H7 (cell line): ENCODE measurements around the gene TMEM88. TPM values are rescaled to one million over a fixed set of nuclear protein-coding genes. Genes with fewer than 3 reads are reported as not detected.
"Not testable (repeated sequence)": the region's sequence is repeated elsewhere in the genome, so short reads cannot be mapped to it uniquely, and the experiment has no call there.

Experiments used
- DNase-seq: peaks from one replicate; pipeline ENCODE4 v3.0.0; 2012
- H3K27me3 ChIP-seq: 2 replicates; pipeline ENCODE4 v1.6.0; 2011; ENCODE audit warnings: mild to moderate bottlenecking, low read length; ENCODE audit not compliant: control insufficient read depth, insufficient read depth
- H3K36me3 ChIP-seq: replicated peaks from 2 replicates; pipeline ENCODE4 v1.5.1; 2011; ENCODE audit warnings: low read length; ENCODE audit not compliant: control insufficient read depth, insufficient read depth
- H3K4me3 ChIP-seq: 2 replicates; pipeline ENCODE4 v1.5.1; 2011; ENCODE audit warnings: low read depth, mild to moderate bottlenecking, control low read depth, low read length, moderate library complexity; ENCODE audit not compliant: insufficient read depth
- total RNA-seq: library from RNA; depleted of rRNA; stranded (reverse); fragments of >200 nt; shearing (Covaris generic); gene quantifications from 2 replicates; pipeline ENCODE4 v1.2.3, GENCODE V29; 2014; rRNA removed

TMEM88 gene, protein sequence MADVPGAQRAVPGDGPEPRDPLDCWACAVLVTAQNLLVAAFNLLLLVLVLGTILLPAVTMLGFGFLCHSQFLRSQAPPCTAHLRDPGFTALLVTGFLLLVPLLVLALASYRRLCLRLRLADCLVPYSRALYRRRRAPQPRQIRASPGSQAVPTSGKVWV
- total RNA-seq: 7.2 and 27.0 TPM in 2 replicates

- peaks cover 56% of the 10 kb centered on the region for H3K27me3 ChIP-seq
- DNase-seq: peak; percentile 93
- peak within 1 kb of the TSS; percentile 82 for H3K4me3 ChIP-seq
- peaks cover 3% of the 10 kb centered on the region; the same call in 1 of the 2 replicates for H3K36me3 ChIP-seq
These were observed at the start of gene TMEM88 for GRCh38 chr17:7854851-7855659. Gene TMEM88 (plus strand): TSS chr17:7855066. CDS start chr17:7855075, 9 bp downstream.

DNA sequence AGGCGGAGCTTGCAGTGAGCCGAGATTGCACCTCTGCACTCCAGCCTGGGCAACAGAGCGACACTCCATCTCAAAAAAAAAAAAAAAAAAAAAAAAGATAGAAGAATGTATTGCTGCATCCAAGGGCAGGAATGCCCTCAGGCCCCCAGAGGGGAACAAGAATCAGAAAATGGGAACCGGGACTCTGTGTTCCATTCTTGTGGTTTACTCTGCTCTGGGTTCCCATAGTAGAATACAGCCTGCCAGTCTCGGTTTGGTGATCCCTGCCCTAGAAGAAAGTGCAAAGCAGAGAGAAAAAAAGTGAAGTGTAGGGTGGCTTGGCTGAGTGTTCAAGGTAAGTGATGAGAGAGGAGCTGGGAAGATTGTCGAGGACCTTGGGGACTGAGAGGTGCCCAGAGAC, 48.3 kb upstream of the TMEM88 start:
- H3K4me3 ChIP-seq: no peak overlapping the region
- no peak for DNase-seq
- H3K36me3 ChIP-seq: no peaks in the 10 kb centered on the region
- no peaks in the 10 kb centered on the region for H3K27me3 ChIP-seq

DNA sequence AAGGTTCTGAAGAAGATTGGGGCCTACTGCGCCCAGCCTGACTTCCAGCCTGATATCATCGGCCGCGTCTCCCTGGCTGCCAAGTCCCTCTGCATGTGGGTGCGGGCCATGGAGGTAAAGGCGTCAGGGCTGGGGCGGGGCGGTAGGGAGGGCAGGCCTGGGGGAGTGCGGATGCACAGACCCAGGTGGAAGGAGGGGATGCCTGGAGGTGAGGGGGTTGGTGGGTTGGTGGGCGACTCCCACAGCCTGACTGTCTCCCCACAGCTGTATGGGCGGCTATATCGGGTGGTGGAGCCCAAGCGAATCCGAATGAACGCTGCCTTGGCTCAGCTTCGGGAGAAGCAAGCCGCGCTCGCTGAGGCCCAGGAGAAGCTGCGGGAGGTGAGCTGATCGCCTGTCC, 47.7 kb upstream of the TMEM88 start:
- peak; percentile 39 for DNase-seq
- Histone ChIP-seq H3K36me3 (no peaks in the 10 kb centered on the region), H3K27me3 (no peaks in the 10 kb centered on the region), H3K4me3 (no peak overlapping the region)

- DNase-seq: no peak
- H3K27me3 ChIP-seq: no peaks in the 10 kb centered on the region
- no peak overlapping the region for H3K4me3 ChIP-seq
- H3K36me3 ChIP-seq: no peaks in the 10 kb centered on the region
These were observed 45.6 kb upstream of the TMEM88 start for GRCh38 chr17:7809086-7809790.

DNA sequence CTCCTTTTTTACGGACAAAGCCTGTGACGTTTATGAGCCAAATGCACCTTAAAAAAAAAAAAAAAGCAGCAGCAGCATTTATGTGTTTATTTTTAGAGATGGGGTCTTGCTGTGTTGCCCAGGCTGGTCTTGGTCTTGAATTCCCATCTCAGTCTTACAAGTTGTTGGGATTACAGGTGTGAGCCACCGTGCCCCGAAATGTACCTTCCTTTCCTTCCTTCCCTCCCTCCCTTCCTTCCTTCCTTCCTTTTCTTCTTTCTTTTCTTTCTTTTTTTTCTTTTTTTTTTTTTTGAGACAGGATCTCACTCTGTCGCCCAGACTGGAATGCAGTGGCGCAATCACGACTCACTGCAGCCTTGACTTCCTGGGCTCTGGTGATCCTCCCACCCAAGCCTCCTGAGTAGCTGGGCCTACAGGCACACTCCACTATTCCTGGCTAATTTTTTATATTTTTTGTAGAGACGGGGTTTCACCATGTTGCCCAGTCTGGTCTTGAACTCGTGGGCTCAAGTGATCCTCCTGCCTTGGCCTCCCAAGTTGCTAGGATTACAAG, 45.0 kb upstream of the TMEM88 start:
- H3K36me3 ChIP-seq, H3K4me3 ChIP-seq, H3K27me3 ChIP-seq, DNase-seq: not testable (repeated sequence)

DNA sequence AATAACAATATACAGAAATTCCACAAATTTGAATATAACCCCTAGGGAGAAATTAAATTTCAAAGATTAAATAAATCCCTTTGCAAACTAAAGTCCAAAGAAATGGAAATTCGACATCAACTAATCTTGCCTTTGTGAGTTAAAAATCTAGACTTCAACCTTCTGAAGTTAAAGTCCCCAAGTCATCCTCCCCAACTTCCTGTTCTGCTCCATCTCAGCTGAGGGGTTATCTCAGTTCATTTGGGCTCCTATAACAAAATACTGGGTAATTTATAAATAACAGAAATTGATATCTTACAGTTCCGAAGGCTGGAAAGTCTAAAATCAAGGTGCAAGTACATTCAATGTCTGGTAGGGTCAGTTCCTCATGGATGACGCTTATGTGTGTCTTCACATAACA, 43.6 kb upstream of the TMEM88 start:
- no peak overlapping the region for H3K4me3 ChIP-seq
- H3K36me3 ChIP-seq: no peaks in the 10 kb centered on the region
- no peaks in the 10 kb centered on the region for H3K27me3 ChIP-seq
- no peak for DNase-seq

GRCh38 chr17:7814969-7815368, 39.9 kb upstream of the TMEM88 start:
- no peaks in the 10 kb centered on the region for H3K27me3 ChIP-seq
- no peak for DNase-seq
- H3K4me3 ChIP-seq: no peak overlapping the region
- no peaks in the 10 kb centered on the region for H3K36me3 ChIP-seq

DNA sequence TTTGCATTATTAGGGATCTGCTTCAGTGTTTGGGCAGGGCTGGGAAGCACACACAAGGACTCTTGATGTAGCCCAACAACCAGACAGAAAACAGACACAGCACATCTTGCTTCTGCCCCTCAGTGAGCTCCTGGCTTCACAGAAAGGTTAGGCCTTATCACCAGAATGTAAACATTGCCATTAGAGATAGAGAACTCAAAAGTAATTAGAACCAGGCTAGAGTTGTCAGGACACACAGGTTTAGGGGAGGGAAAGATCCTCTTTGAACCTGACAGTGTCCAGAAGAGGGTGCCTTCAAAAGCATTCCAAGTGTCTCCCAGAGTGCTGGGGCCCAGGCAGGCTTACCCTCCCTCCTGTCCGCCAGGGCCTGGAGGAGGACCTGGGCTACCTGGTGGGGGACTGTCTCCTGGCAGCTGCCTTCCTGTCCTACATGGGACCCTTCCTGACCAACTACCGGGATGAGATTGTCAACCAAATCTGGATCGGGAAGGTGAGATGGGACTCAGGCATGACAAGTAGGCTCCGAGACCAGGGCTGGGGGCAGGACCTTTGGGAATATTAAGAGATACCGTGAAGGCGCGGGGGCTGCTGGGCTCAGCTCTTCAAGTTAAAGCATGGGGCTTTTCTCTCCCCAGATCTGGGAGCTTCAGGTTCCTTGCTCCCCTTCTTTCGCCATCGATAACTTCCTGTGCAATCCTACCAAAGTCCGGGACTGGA, 37.8 kb upstream of the TMEM88 start:
- H3K27me3 ChIP-seq: no peaks in the 10 kb centered on the region
- no peak overlapping the region for H3K4me3 ChIP-seq
- no peaks in the 10 kb centered on the region for H3K36me3 ChIP-seq
- DNase-seq: peak; percentile 34

DNA sequence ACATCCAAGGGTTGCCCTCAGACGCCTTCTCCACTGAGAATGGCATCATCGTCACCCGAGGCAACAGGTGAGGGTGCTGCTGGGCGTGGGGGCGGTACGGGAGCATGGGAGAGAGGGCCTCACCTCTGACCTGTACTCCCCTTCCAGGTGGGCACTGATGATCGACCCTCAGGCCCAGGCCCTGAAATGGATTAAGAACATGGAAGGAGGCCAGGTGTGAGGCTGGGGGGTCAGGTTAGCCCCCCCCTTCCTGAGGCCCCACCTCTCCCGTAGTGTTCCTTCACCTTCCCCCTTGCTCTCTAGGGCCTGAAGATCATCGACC, 37.3 kb upstream of the TMEM88 start:
- H3K36me3 ChIP-seq: no peaks in the 10 kb centered on the region

GRCh38 chr17:7818026-7818425, 36.8 kb upstream of the TMEM88 start:
- Histone ChIP-seq H3K27me3 (no peaks in the 10 kb centered on the region), H3K36me3 (no peaks in the 10 kb centered on the region), H3K4me3 (no peak overlapping the region)
- peak; percentile 25 for DNase-seq

More for the DNA sequence above, 37.3 kb upstream of the TMEM88 start:
- no peaks in the 10 kb centered on the region for H3K27me3 ChIP-seq
- H3K4me3 ChIP-seq: no peak overlapping the region
- peak; percentile 27 for DNase-seq

GRCh38 chr17:7818746-7819645, 35.9 kb upstream of the TMEM88 start:
- Histone ChIP-seq H3K4me3 (no peak overlapping the region), H3K27me3 (peaks cover 8% of the 10 kb centered on the region), H3K36me3 (no peaks in the 10 kb centered on the region)
- peak; percentile 45 for DNase-seq

DNA sequence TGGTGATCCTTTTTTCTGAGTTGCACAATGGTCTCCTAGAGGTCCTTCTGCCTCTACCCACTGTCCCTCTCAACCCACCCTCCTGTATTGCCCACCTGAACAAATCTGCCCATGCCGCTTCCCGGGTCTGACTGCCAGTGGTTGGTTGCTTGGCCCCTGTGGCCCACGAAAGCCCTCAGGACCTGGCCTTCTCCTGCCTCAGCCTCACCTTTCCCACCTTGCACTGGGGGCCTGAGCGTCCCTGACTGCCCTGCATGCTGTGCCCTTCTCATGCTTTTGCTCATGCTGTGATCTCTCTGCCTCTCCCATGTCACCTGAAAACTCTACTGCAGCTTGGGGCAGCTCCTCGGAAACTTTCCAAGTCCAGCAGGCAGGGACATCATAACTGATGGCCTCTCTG, 34.6 kb upstream of the TMEM88 start:
- Histone ChIP-seq H3K36me3 (no peaks in the 10 kb centered on the region), H3K27me3 (peaks cover 8% of the 10 kb centered on the region), H3K4me3 (no peak overlapping the region)
- DNase-seq: peak; percentile 27

GRCh38 chr17:7822126-7822525, 32.7 kb upstream of the TMEM88 start:
- H3K36me3 ChIP-seq: no peaks in the 10 kb centered on the region
- no peak overlapping the region for H3K4me3 ChIP-seq
- DNase-seq: peak; percentile 26
- peaks cover 10% of the 10 kb centered on the region for H3K27me3 ChIP-seq
